ENCODE data around the gene RNF144A. TPM values are rescaled to one million over a fixed set of nuclear protein-coding genes. Genes with fewer than 3 reads are reported as not detected.

Gene RNF144A
- total RNA-seq, 1 experiment from 2014 or later: 10.6 TPM

DNA sequence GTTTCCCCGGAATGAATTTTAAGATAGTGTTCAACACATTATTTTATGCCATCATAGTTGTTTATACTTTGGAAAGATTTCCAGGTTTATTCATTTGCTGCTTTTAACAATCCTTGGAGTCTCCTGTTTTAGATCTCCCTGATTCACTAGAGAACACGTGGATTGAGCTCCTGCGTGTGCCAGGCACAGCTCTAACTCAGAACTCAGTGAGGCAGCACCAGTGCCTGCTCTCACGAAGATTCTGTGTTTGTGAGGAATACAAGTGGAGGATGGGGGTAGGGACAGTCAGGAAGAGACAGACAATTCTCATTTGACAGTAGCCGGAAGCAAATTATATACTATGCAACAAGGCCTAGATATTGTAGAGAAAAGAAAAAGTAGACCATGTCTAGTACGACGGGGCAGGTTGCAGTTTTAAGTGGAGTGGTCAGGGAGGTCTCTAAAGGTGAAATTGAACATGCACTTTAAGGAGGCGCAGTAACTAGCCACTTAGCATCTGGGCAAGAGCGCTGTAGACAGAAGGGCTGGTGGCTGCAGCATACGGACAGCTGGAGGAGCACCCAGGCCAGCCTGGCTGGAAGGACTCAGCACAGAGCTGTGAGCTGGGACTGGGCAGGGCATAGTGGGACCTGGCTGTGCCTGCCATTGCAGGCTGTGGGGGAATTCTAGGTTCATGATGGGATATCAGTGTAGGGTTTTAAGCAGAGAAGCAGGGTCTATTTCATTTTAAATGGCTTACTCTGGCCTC, 24.3 kb downstream of the RNF144A start:
- H2AFZ ChIP-seq (ENCODE audit: low read length): no peak overlapping the region
- no CpG with 5 or more reads among the region's 10 CpGs for WGBS (ENCODE audit: extremely low coverage, insufficient read length, low lambda C conversion rate)
- DNase-seq: no peak
- H3K9ac ChIP-seq (ENCODE audit: extremely low read depth, insufficient read length, low read length): no peak overlapping the region
- H3K27me3 Mint-ChIP-seq (ENCODE audit: low read depth): no peaks in the 10 kb centered on the region; the same call in 1 of the 2 replicates
- no peak overlapping the region for H2BK120ac ChIP-seq (ENCODE audit: low read depth, low read length, poor library complexity, severe bottlenecking)
- peaks cover 25 to 43% of the 10 kb centered on the region in 2 experiments for H3K4me1 Mint-ChIP-seq
- H3K18ac ChIP-seq (ENCODE audit: insufficient read length, low read depth, low read length): no peak overlapping the region
- H3K23me2 ChIP-seq (ENCODE audit: insufficient read length, low read depth, low read length, poor library complexity, severe bottlenecking): peaks cover 3% of the 10 kb centered on the region
- no peak overlapping the region for H2BK20ac ChIP-seq (ENCODE audit: low read depth, low read length, poor library complexity, severe bottlenecking)
- peaks cover 17 to 24% (median 23%) of the 10 kb centered on the region in 3 experiments for H3K36me3 Mint-ChIP-seq (ENCODE audit: insufficient read depth in 1 of 3, low read depth in 3 of 3)
- H3K27ac ChIP-seq (ENCODE audit: insufficient read length, low read depth, low read length): no peak overlapping the region
- no peaks in the 10 kb centered on the region for H3K27me3 ChIP-seq (ENCODE audit: insufficient read depth, low read length)
- H4K91ac ChIP-seq (ENCODE audit: insufficient read length, low read depth, low read length): no peak overlapping the region
- H2BK15ac ChIP-seq (ENCODE audit: low read depth, low read length): no peak overlapping the region
- peaks cover 2% of the 10 kb centered on the region; the same call in 1 of the 2 replicates for H3K79me2 ChIP-seq (ENCODE audit: insufficient read depth, low read length)
- no peak overlapping the region for H3T11ph ChIP-seq (ENCODE audit: low read length)
- H4K20me1 ChIP-seq (ENCODE audit: control insufficient read depth, insufficient read depth, insufficient read length): no peaks in the 10 kb centered on the region
- no peak overlapping the region for H3K4me2 ChIP-seq (ENCODE audit: insufficient read depth, insufficient read length, low read length)
- H4K5ac ChIP-seq (ENCODE audit: insufficient read length, low read depth, low read length): no peak overlapping the region
- no peaks in the 10 kb centered on the region for H3K9me3 ChIP-seq (ENCODE audit: control insufficient read depth, low read depth, low read length)
- peaks cover 7% of the 10 kb centered on the region for H3K79me1 ChIP-seq (ENCODE audit: insufficient read depth, low read depth, low read length, poor library complexity, severe bottlenecking)
- no peak overlapping the region for H2AK5ac ChIP-seq (ENCODE audit: insufficient read length, low read length)
- H2BK12ac ChIP-seq (ENCODE audit: insufficient read length, low read depth, low read length): no peak overlapping the region
- H3K23ac ChIP-seq (ENCODE audit: insufficient read length, low read depth, low read length): no peak overlapping the region
- H2BK5ac ChIP-seq (ENCODE audit: insufficient read length, low read length): no peak overlapping the region
- H3K9me3 Mint-ChIP-seq: no peaks in the 10 kb centered on the region
- H4K8ac ChIP-seq (replicated peaks; ENCODE audit: insufficient read length, low read depth, low read length): no peak overlapping the region
- H3K4me3 Mint-ChIP-seq: no peak overlapping the region
- H3K4me1 ChIP-seq (ENCODE audit: insufficient read depth, low read length): peaks cover 4% of the 10 kb centered on the region; the same call in 1 of the 2 replicates
- no peak overlapping the region; the same call in 1 of the 2 replicates for H3K14ac ChIP-seq (ENCODE audit: insufficient read depth, low read length)
- H3K27ac Mint-ChIP-seq: peak overlapping the region in 1 of 3 experiments; percentile 64; a peak in 3 of 7 replicates
- no peak for TF ChIP-seq CTCF (conservative IDR thresholded peaks at IDR 0.05)
- no peak overlapping the region for H3K56ac ChIP-seq (ENCODE audit: insufficient read length, low read depth, low read length)
- H3K4ac ChIP-seq (ENCODE audit: low read depth, low read length): no peak overlapping the region

Measured in H9 (cell line).